B cell (primary cell): ENCODE results near the gene BCL3. TPM values are rescaled to one million over a fixed set of nuclear protein-coding genes. Genes with fewer than 3 reads are reported as not detected.

ENCODE experiments used
- polyA plus RNA-seq: library from polyadenylated mRNA; depleted of rRNA; stranded (reverse); fragments of >200 nt; gene quantifications from 2 replicates; pipeline ENCODE4 v1.2.3, GENCODE V29; 2012
- small RNA-seq: library from RNA; depleted of rRNA; stranded (forward); fragments of <200 nt; gene quantifications from one replicate; pipeline ENCODE3, GENCODE V24; 2012; ENCODE audit warnings: low replicate concordance, low read depth; ENCODE audit not compliant: insufficient read length
- total RNA-seq, 2 donors: library from RNA; stranded (reverse); fragments of 120-200 nt in 1 of 2; gene quantifications; 1 replicate in 1 of 2; 2 replicates in 1 of 2; pipeline versions ENCODE4 v1.2.3 to v1.2.4, GENCODE V29; 2013 to 2022

Gene BCL3
- total and polyA plus RNA-seq, 2 donors (not counting 1 experiment from before 2014, with no cell fraction given): 52.3 to 147 TPM

Small RNA genes within 50 kb of the gene (small RNA-seq; reads per million reads assigned to genes)
- gene RF00156 (not detected), gene RF00285 (not detected)

Other genes with a start within 250 kb of the BCL3 start
- 16.1 and 19.6 TPM in 2 replicates for gene ZNF180, start 248.2 kb upstream of the BCL3 start, total RNA-seq
- gene ZNF180, start 248.2 kb upstream of the BCL3 start, polyA plus RNA-seq: 1.6 and 4.4 TPM in 2 replicates
- gene CEACAM20, start 219.0 kb upstream of the BCL3 start, total RNA-seq: not detected in 2 replicates
- gene CEACAM20, start 219.0 kb upstream of the BCL3 start, polyA plus RNA-seq: not detected in 2 replicates
- not detected in 2 replicates for gene IGSF23, start 135.1 kb upstream of the BCL3 start, total RNA-seq
- gene IGSF23, start 135.1 kb upstream of the BCL3 start, polyA plus RNA-seq: not detected in 2 replicates
- gene PVR, start 104.8 kb upstream of the BCL3 start, total RNA-seq: 0.67 TPM in 1 of 2 replicates, not detected in the other
- 0.09 and 0.26 TPM in 2 replicates for gene PVR, start 104.8 kb upstream of the BCL3 start, polyA plus RNA-seq
- not detected in 2 replicates for gene CEACAM19, start 77.2 kb upstream of the BCL3 start, total RNA-seq
- 0.06 TPM in 1 of 2 replicates, not detected in the other for gene CEACAM19, start 77.2 kb upstream of the BCL3 start, polyA plus RNA-seq
- not detected in 2 replicates for gene CEACAM16, start 49.6 kb upstream of the BCL3 start, total RNA-seq
- gene CEACAM16, start 49.6 kb upstream of the BCL3 start, polyA plus RNA-seq: not detected in 2 replicates
- not detected in 2 replicates for gene CBLC, start 29.2 kb downstream of the BCL3 start, total RNA-seq
- not detected in 2 replicates for gene CBLC, start 29.2 kb downstream of the BCL3 start, polyA plus RNA-seq
- not detected in 2 replicates for gene BCAM, start 60.4 kb downstream of the BCL3 start, total RNA-seq
- gene BCAM, start 60.4 kb downstream of the BCL3 start, polyA plus RNA-seq: not detected in 2 replicates
- 0.32 TPM in 1 of 2 replicates, not detected in the other for gene NECTIN2, start 97.6 kb downstream of the BCL3 start, total RNA-seq
- gene NECTIN2, start 97.6 kb downstream of the BCL3 start, polyA plus RNA-seq: 0.15 and 1.0 TPM in 2 replicates
- 31.1 and 32.5 TPM in 2 replicates for gene TOMM40, start 142.5 kb downstream of the BCL3 start, total RNA-seq
- 25.9 and 30.9 TPM in 2 replicates for gene TOMM40, start 142.5 kb downstream of the BCL3 start, polyA plus RNA-seq
- gene APOE, start 157.1 kb downstream of the BCL3 start, total RNA-seq: 0.44 and 0.74 TPM in 2 replicates
- gene APOE, start 157.1 kb downstream of the BCL3 start, polyA plus RNA-seq: 2.8 and 5.2 TPM in 2 replicates
- gene APOC1, start 165.9 kb downstream of the BCL3 start, total RNA-seq: not detected in 2 replicates
- not detected in 2 replicates for gene APOC1, start 165.9 kb downstream of the BCL3 start, polyA plus RNA-seq
- gene APOC4, start 193.5 kb downstream of the BCL3 start, total RNA-seq: not detected in 2 replicates
- gene APOC4, start 193.5 kb downstream of the BCL3 start, polyA plus RNA-seq: not detected in 2 replicates
- not detected in 2 replicates for gene APOC2, start 197.3 kb downstream of the BCL3 start, total RNA-seq
- gene APOC2, start 197.3 kb downstream of the BCL3 start, polyA plus RNA-seq: not detected in 2 replicates
- 121 and 123 TPM in 2 replicates for gene CLPTM1, start 206.7 kb downstream of the BCL3 start, total RNA-seq
- gene CLPTM1, start 206.7 kb downstream of the BCL3 start, polyA plus RNA-seq: 129 and 136 TPM in 2 replicates